Osteoblast (primary cell): ENCODE results near the gene FTO. TPM values are rescaled to one million over a fixed set of nuclear protein-coding genes. Genes with fewer than 3 reads are reported as not detected.

Source experiments
- DNase-seq: peaks from one replicate; pipeline ENCODE4 v3.0.0; 2011; ENCODE audit warnings: low spot score, mixed read lengths; ENCODE audit not compliant: insufficient read length; ENCODE audit errors: missing footprints
- H2AFZ ChIP-seq: 2 replicates; pipeline ENCODE4 v1.6.0; 2011; ENCODE audit warnings: mild to moderate bottlenecking, low read length
- H3K27ac ChIP-seq: 2 replicates; pipeline ENCODE4 v1.5.1; 2011; ENCODE audit warnings: mild to moderate bottlenecking, low read depth, low read length, moderate library complexity
- H3K27me3 ChIP-seq: 2 replicates; pipeline ENCODE4 v1.6.0; 2012; ENCODE audit warnings: mild to moderate bottlenecking, control low read depth, inconsistent platforms, low read length, moderate library complexity; ENCODE audit not compliant: insufficient read depth
- H3K36me3 ChIP-seq: 2 replicates; pipeline ENCODE4 v1.5.1; 2011; ENCODE audit warnings: mild to moderate bottlenecking, low read length, control low read depth, moderate library complexity; ENCODE audit not compliant: insufficient read depth
- H3K4me1 ChIP-seq: 2 replicates; pipeline ENCODE4 v1.5.1; 2011; ENCODE audit warnings: mild to moderate bottlenecking, low read length, control low read depth, moderate library complexity; ENCODE audit not compliant: insufficient read depth
- H3K4me2 ChIP-seq: 2 replicates; pipeline ENCODE4 v1.6.0; 2011; ENCODE audit warnings: mild to moderate bottlenecking, low read length; ENCODE audit not compliant: insufficient read depth
- H3K4me3 ChIP-seq: fragments of 200-600 bp; sonication (generic); 3 replicates; pipeline ENCODE4 v1.5.1; 2012; ENCODE audit warnings: mild to moderate bottlenecking, low read length, inconsistent platforms; ENCODE audit not compliant: insufficient read depth
- H3K79me2 ChIP-seq: 2 replicates; pipeline ENCODE4 v1.6.0; 2012; ENCODE audit warnings: mild to moderate bottlenecking, low read length, control low read depth, inconsistent platforms; ENCODE audit not compliant: insufficient read depth
- H3K9me3 ChIP-seq: 2 replicates; pipeline ENCODE4 v1.5.1; 2011; ENCODE audit warnings: low read depth, low read length, control low read depth
- H4K20me1 ChIP-seq: 2 replicates; pipeline ENCODE4 v1.6.0; 2012; ENCODE audit warnings: mild to moderate bottlenecking, low read length, control low read depth; ENCODE audit not compliant: insufficient read depth
- total RNA-seq: library from RNA; depleted of rRNA; stranded (reverse); fragments of >200 nt; gene quantifications from 2 replicates; pipeline ENCODE4 v1.2.3, GENCODE V29; 2012
- TF ChIP-seq, protein P1 (sequence below): IDR thresholded peaks from 2 replicates; pipeline ENCODE4 v1.5.1; 2011; ENCODE audit warnings: mild to moderate bottlenecking, low read depth, low read length, moderate library complexity; ENCODE audit errors: extremely low read depth

FTO gene
- total RNA-seq, 1 donor: 152 TPM

- H3K27me3 ChIP-seq: no peaks in the 10 kb centered on the region
- H3K79me2 ChIP-seq: peaks cover 18% of the 10 kb centered on the region
- no peaks in the 10 kb centered on the region for H3K36me3 ChIP-seq
- H2AFZ ChIP-seq: no peak overlapping the region
- DNase-seq: no peak
- no peak overlapping the region for H3K4me2 ChIP-seq
- H3K27ac ChIP-seq: no peak overlapping the region
- H4K20me1 ChIP-seq: no peaks in the 10 kb centered on the region
- TF ChIP-seq, protein P1, sequence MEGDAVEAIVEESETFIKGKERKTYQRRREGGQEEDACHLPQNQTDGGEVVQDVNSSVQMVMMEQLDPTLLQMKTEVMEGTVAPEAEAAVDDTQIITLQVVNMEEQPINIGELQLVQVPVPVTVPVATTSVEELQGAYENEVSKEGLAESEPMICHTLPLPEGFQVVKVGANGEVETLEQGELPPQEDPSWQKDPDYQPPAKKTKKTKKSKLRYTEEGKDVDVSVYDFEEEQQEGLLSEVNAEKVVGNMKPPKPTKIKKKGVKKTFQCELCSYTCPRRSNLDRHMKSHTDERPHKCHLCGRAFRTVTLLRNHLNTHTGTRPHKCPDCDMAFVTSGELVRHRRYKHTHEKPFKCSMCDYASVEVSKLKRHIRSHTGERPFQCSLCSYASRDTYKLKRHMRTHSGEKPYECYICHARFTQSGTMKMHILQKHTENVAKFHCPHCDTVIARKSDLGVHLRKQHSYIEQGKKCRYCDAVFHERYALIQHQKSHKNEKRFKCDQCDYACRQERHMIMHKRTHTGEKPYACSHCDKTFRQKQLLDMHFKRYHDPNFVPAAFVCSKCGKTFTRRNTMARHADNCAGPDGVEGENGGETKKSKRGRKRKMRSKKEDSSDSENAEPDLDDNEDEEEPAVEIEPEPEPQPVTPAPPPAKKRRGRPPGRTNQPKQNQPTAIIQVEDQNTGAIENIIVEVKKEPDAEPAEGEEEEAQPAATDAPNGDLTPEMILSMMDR: no peak
- no peak overlapping the region for H3K4me3 ChIP-seq
- H3K9me3 ChIP-seq: no peaks in the 10 kb centered on the region
- no peaks in the 10 kb centered on the region for H3K4me1 ChIP-seq
These were observed 132.7 kb downstream of the FTO start for GRCh38 chr16:53836680-53837079.

DNA sequence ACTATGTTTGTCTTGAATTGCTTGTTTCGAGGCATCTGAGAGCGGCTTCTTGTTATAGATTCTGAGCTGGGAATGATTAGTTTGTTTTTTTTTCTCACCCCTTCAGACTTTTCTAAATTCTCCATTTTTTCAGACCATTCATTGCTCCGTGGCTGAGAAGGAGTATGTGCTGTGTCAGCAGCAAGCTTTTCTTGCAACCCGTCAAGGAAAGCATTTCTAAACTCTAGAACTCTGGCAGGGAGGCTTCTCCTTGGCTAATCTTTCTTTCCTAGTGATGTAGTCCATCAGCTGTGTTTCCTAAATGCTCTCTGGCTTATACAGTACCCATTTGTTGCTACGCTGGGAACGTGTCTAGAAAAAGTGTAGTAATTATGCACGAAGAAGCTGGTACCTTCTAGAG, 133.5 kb downstream of the FTO start:
- no peak overlapping the region for H3K4me2 ChIP-seq
- H3K4me3 ChIP-seq: no peak overlapping the region
- H3K27ac ChIP-seq: no peak overlapping the region
- H2AFZ ChIP-seq: no peak overlapping the region
- H3K27me3 ChIP-seq: no peaks in the 10 kb centered on the region
- no peak for DNase-seq
- H3K36me3 ChIP-seq: no peaks in the 10 kb centered on the region
- H3K9me3 ChIP-seq: no peaks in the 10 kb centered on the region
- no peaks in the 10 kb centered on the region for H4K20me1 ChIP-seq
- H3K79me2 ChIP-seq: peaks cover 17% of the 10 kb centered on the region
- H3K4me1 ChIP-seq: no peaks in the 10 kb centered on the region
- TF ChIP-seq, protein P1: no peak

GRCh38 chr16:53839150-53839549, 135.2 kb downstream of the FTO start:
- no peaks in the 10 kb centered on the region for H3K27me3 ChIP-seq
- peaks cover 13% of the 10 kb centered on the region for H3K79me2 ChIP-seq
- H3K4me1 ChIP-seq: no peaks in the 10 kb centered on the region
- no peak overlapping the region for H3K4me3 ChIP-seq
- no peak overlapping the region for H3K27ac ChIP-seq
- no peak overlapping the region for H3K4me2 ChIP-seq
- H2AFZ ChIP-seq: no peak overlapping the region
- no peaks in the 10 kb centered on the region for H3K9me3 ChIP-seq
- no peaks in the 10 kb centered on the region for H4K20me1 ChIP-seq
- H3K36me3 ChIP-seq: no peaks in the 10 kb centered on the region
- DNase-seq: no peak
- TF ChIP-seq, protein P1: no peak

- Histone ChIP-seq H3K27me3 (no peaks in the 10 kb centered on the region), H3K79me2 (peaks cover 9% of the 10 kb centered on the region), H3K4me1 (no peaks in the 10 kb centered on the region), H4K20me1 (no peaks in the 10 kb centered on the region), H3K9me3 (no peaks in the 10 kb centered on the region), H3K4me3 (no peak overlapping the region), H3K27ac (no peak overlapping the region), H2AFZ (no peak overlapping the region), H3K4me2 (no peak overlapping the region), H3K36me3 (no peaks in the 10 kb centered on the region)
- TF ChIP-seq, protein P1: no peak
- no peak for DNase-seq
These were observed 136.5 kb downstream of the FTO start for GRCh38 chr16:53840456-53840855.
